HPDE6-E6E7 (cell line): ENCODE data around the gene PRLH.
A peak's percentile ranks its signal among the peaks of the same experiment; 100 is the strongest.

Source experiments
- DNase-seq: peaks from one replicate; pipeline ENCODE4 v3.0.0; 2011; ENCODE audit warnings: missing footprints; ENCODE audit errors: extremely low spot score

PRLH gene

GRCh38 chr2:237566401-237567235 lies at the start of gene PRLH:
TSS of gene PRLH (plus strand) at chr2:237566574. CDS start at chr2:237566574, 0 bp downstream.
- no peak for DNase-seq

GRCh38 chr2:237517163-237517562 lies 49.2 kb upstream of the PRLH start:
- DNase-seq = no peak

GRCh38 chr2:237517990-237518389 lies 48.4 kb upstream of the PRLH start:
- no peak for DNase-seq

- DNase-seq = no peak
Measured at GRCh38 chr2:237519506-237520245, 46.7 kb upstream of the PRLH start.

- no peak for DNase-seq
Measured at GRCh38 chr2:237520290-237520689, 46.1 kb upstream of the PRLH start.

- DNase-seq = no peak
Measured at GRCh38 chr2:237524631-237525030, 41.7 kb upstream of the PRLH start.

- no peak for DNase-seq
Measured at GRCh38 chr2:237525559-237526157, 40.7 kb upstream of the PRLH start.

- DNase-seq = no peak
Measured at GRCh38 chr2:237527233-237527632, 39.1 kb upstream of the PRLH start.

- no peak for DNase-seq
Measured at GRCh38 chr2:237527766-237528165, 38.6 kb upstream of the PRLH start.

GRCh38 chr2:237529452-237530402 lies 36.6 kb upstream of the PRLH start:
- no peak for DNase-seq

- DNase-seq = no peak
Measured at GRCh38 chr2:237530472-237531433, 35.6 kb upstream of the PRLH start.

GRCh38 chr2:237532160-237532559 lies 34.2 kb upstream of the PRLH start:
- DNase-seq = no peak

GRCh38 chr2:237533668-237534161 lies 32.7 kb upstream of the PRLH start:
- peak; percentile 15 for DNase-seq

- no peak for DNase-seq
Measured at GRCh38 chr2:237534380-237534779, 32.0 kb upstream of the PRLH start.

- no peak for DNase-seq
Measured at GRCh38 chr2:237535385-237536082, 30.8 kb upstream of the PRLH start.

- no peak for DNase-seq
Measured at GRCh38 chr2:237536083-237536415, 30.3 kb upstream of the PRLH start.

GRCh38 chr2:237536617-237537016 lies 29.8 kb upstream of the PRLH start:
- no peak for DNase-seq

- no peak for DNase-seq
Measured at GRCh38 chr2:237538001-237538720, 28.2 kb upstream of the PRLH start.

GRCh38 chr2:237538901-237539300 lies 27.5 kb upstream of the PRLH start:
- DNase-seq = no peak
